Measurements from ENCODE around the gene PLA2G4C.

PLA2G4C gene

GRCh38 chr19:48110350-48110966 lies at the start of gene PLA2G4C:
TSS of gene PLA2G4C (minus strand) at chr19:48110817. CDS start at chr19:48106529, 4,288 bp downstream.
- Histone ChIP-seq H3K9ac (ENCODE audit: low read length) (peak within 1 kb of the TSS; percentile 42), H3K36me3 (ENCODE audit: control insufficient read depth, insufficient read depth, low read length) (no peaks in the 10 kb centered on the region), H3K4me3 (ENCODE audit: low read length) (peak within 1 kb of the TSS; percentile 15), H3K27me3 (ENCODE audit: control insufficient read depth, insufficient read depth, low read length) (no peaks in the 10 kb centered on the region), H3K4me1 (ENCODE audit: control insufficient read depth, insufficient read depth, low read length) (peaks cover 17% of the 10 kb centered on the region), H3K9me3 (ENCODE audit: control insufficient read depth, low read length) (no peaks in the 10 kb centered on the region)

- Histone ChIP-seq H3K9ac (ENCODE audit: low read length) (no peak overlapping the region), H3K4me3 (ENCODE audit: low read length) (no peak overlapping the region), H3K4me1 (ENCODE audit: control insufficient read depth, insufficient read depth, low read length) (no peaks in the 10 kb centered on the region), H3K27me3 (ENCODE audit: control insufficient read depth, insufficient read depth, low read length) (no peaks in the 10 kb centered on the region), H3K36me3 (ENCODE audit: control insufficient read depth, insufficient read depth, low read length) (no peaks in the 10 kb centered on the region), H3K9me3 (ENCODE audit: control insufficient read depth, low read length) (no peaks in the 10 kb centered on the region)
These were observed 47.7 kb upstream of the PLA2G4C start for GRCh38 chr19:48158210-48158790.

- Histone ChIP-seq H3K36me3 (ENCODE audit: control insufficient read depth, insufficient read depth, low read length) (no peaks in the 10 kb centered on the region), H3K27me3 (ENCODE audit: control insufficient read depth, insufficient read depth, low read length) (no peaks in the 10 kb centered on the region), H3K4me3 (ENCODE audit: low read length) (no peak overlapping the region), H3K9me3 (ENCODE audit: control insufficient read depth, low read length) (no peaks in the 10 kb centered on the region), H3K9ac (ENCODE audit: low read length) (no peak overlapping the region), H3K4me1 (ENCODE audit: control insufficient read depth, insufficient read depth, low read length) (no peaks in the 10 kb centered on the region)
These were observed 43.4 kb upstream of the PLA2G4C start for GRCh38 chr19:48154003-48154402.

- H3K4me1 ChIP-seq (ENCODE audit: control insufficient read depth, insufficient read depth, low read length), result no peaks in the 10 kb centered on the region
- no peak overlapping the region for H3K9ac ChIP-seq (ENCODE audit: low read length)
- no peaks in the 10 kb centered on the region for H3K27me3 ChIP-seq (ENCODE audit: control insufficient read depth, insufficient read depth, low read length)
- H3K36me3 ChIP-seq (ENCODE audit: control insufficient read depth, insufficient read depth, low read length), result no peaks in the 10 kb centered on the region
- H3K9me3 ChIP-seq (ENCODE audit: control insufficient read depth, low read length), result no peaks in the 10 kb centered on the region
- no peak overlapping the region for H3K4me3 ChIP-seq (ENCODE audit: low read length)
These were observed 41.9 kb upstream of the PLA2G4C start for GRCh38 chr19:48152551-48152950.

- H3K4me1 ChIP-seq (ENCODE audit: control insufficient read depth, insufficient read depth, low read length), result no peaks in the 10 kb centered on the region
- no peaks in the 10 kb centered on the region for H3K36me3 ChIP-seq (ENCODE audit: control insufficient read depth, insufficient read depth, low read length)
- no peaks in the 10 kb centered on the region for H3K27me3 ChIP-seq (ENCODE audit: control insufficient read depth, insufficient read depth, low read length)
- no peak overlapping the region for H3K4me3 ChIP-seq (ENCODE audit: low read length)
- no peaks in the 10 kb centered on the region for H3K9me3 ChIP-seq (ENCODE audit: control insufficient read depth, low read length)
- H3K9ac ChIP-seq (ENCODE audit: low read length), result no peak overlapping the region
These were observed 38.8 kb upstream of the PLA2G4C start for GRCh38 chr19:48149430-48149829.

GRCh38 chr19:48148576-48148975 lies 38.0 kb upstream of the PLA2G4C start:
- H3K36me3 ChIP-seq (ENCODE audit: control insufficient read depth, insufficient read depth, low read length), result no peaks in the 10 kb centered on the region
- no peaks in the 10 kb centered on the region for H3K27me3 ChIP-seq (ENCODE audit: control insufficient read depth, insufficient read depth, low read length)
- no peaks in the 10 kb centered on the region for H3K4me1 ChIP-seq (ENCODE audit: control insufficient read depth, insufficient read depth, low read length)
- H3K9ac ChIP-seq (ENCODE audit: low read length), result no peak overlapping the region
- no peaks in the 10 kb centered on the region for H3K9me3 ChIP-seq (ENCODE audit: control insufficient read depth, low read length)
- no peak overlapping the region for H3K4me3 ChIP-seq (ENCODE audit: low read length)

GRCh38 chr19:48147597-48148175 lies 37.1 kb upstream of the PLA2G4C start:
- H3K4me3 ChIP-seq (ENCODE audit: low read length), result no peak overlapping the region
- H3K4me1 ChIP-seq (ENCODE audit: control insufficient read depth, insufficient read depth, low read length), result no peaks in the 10 kb centered on the region
- H3K9ac ChIP-seq (ENCODE audit: low read length), result no peak overlapping the region
- H3K36me3 ChIP-seq (ENCODE audit: control insufficient read depth, insufficient read depth, low read length), result no peaks in the 10 kb centered on the region
- H3K9me3 ChIP-seq (ENCODE audit: control insufficient read depth, low read length), result no peaks in the 10 kb centered on the region
- no peaks in the 10 kb centered on the region for H3K27me3 ChIP-seq (ENCODE audit: control insufficient read depth, insufficient read depth, low read length)

- no peaks in the 10 kb centered on the region for H3K9me3 ChIP-seq (ENCODE audit: control insufficient read depth, low read length)
- no peaks in the 10 kb centered on the region for H3K27me3 ChIP-seq (ENCODE audit: control insufficient read depth, insufficient read depth, low read length)
- H3K9ac ChIP-seq (ENCODE audit: low read length), result no peak overlapping the region
- no peak overlapping the region for H3K4me3 ChIP-seq (ENCODE audit: low read length)
- no peaks in the 10 kb centered on the region for H3K36me3 ChIP-seq (ENCODE audit: control insufficient read depth, insufficient read depth, low read length)
- H3K4me1 ChIP-seq (ENCODE audit: control insufficient read depth, insufficient read depth, low read length), result no peaks in the 10 kb centered on the region
These were observed 28.4 kb upstream of the PLA2G4C start for GRCh38 chr19:48139053-48139452.

GRCh38 chr19:48137411-48137810 lies 26.8 kb upstream of the PLA2G4C start:
- H3K36me3 ChIP-seq (ENCODE audit: control insufficient read depth, insufficient read depth, low read length), result no peaks in the 10 kb centered on the region
- no peak overlapping the region for H3K9ac ChIP-seq (ENCODE audit: low read length)
- H3K27me3 ChIP-seq (ENCODE audit: control insufficient read depth, insufficient read depth, low read length), result no peaks in the 10 kb centered on the region
- no peaks in the 10 kb centered on the region for H3K4me1 ChIP-seq (ENCODE audit: control insufficient read depth, insufficient read depth, low read length)
- no peaks in the 10 kb centered on the region for H3K9me3 ChIP-seq (ENCODE audit: control insufficient read depth, low read length)
- no peak overlapping the region for H3K4me3 ChIP-seq (ENCODE audit: low read length)

GRCh38 chr19:48136547-48136946 lies 25.9 kb upstream of the PLA2G4C start:
- Histone ChIP-seq H3K4me1 (ENCODE audit: control insufficient read depth, insufficient read depth, low read length) (no peaks in the 10 kb centered on the region), H3K36me3 (ENCODE audit: control insufficient read depth, insufficient read depth, low read length) (no peaks in the 10 kb centered on the region), H3K9me3 (ENCODE audit: control insufficient read depth, low read length) (no peaks in the 10 kb centered on the region), H3K4me3 (ENCODE audit: low read length) (no peak overlapping the region), H3K9ac (ENCODE audit: low read length) (no peak overlapping the region), H3K27me3 (ENCODE audit: control insufficient read depth, insufficient read depth, low read length) (no peaks in the 10 kb centered on the region)

- H3K9me3 ChIP-seq (ENCODE audit: control insufficient read depth, low read length), result no peaks in the 10 kb centered on the region
- H3K4me1 ChIP-seq (ENCODE audit: control insufficient read depth, insufficient read depth, low read length), result no peaks in the 10 kb centered on the region
- no peak overlapping the region for H3K9ac ChIP-seq (ENCODE audit: low read length)
- no peak overlapping the region for H3K4me3 ChIP-seq (ENCODE audit: low read length)
- no peaks in the 10 kb centered on the region for H3K36me3 ChIP-seq (ENCODE audit: control insufficient read depth, insufficient read depth, low read length)
- H3K27me3 ChIP-seq (ENCODE audit: control insufficient read depth, insufficient read depth, low read length), result no peaks in the 10 kb centered on the region
These were observed 24.8 kb upstream of the PLA2G4C start for GRCh38 chr19:48135411-48135810.

- H3K9me3 ChIP-seq (ENCODE audit: control insufficient read depth, low read length), result no peaks in the 10 kb centered on the region
- no peaks in the 10 kb centered on the region for H3K4me1 ChIP-seq (ENCODE audit: control insufficient read depth, insufficient read depth, low read length)
- no peaks in the 10 kb centered on the region for H3K36me3 ChIP-seq (ENCODE audit: control insufficient read depth, insufficient read depth, low read length)
- no peaks in the 10 kb centered on the region for H3K27me3 ChIP-seq (ENCODE audit: control insufficient read depth, insufficient read depth, low read length)
- no peak overlapping the region for H3K9ac ChIP-seq (ENCODE audit: low read length)
- no peak overlapping the region for H3K4me3 ChIP-seq (ENCODE audit: low read length)
These were observed 22.5 kb upstream of the PLA2G4C start for GRCh38 chr19:48133094-48133493.

Measured in mucosa of stomach (tissue), 1 donor.